ENCODE data around the gene BTBD17.
"Not testable (repeated sequence)": the region's sequence is repeated elsewhere in the genome, so short reads cannot be mapped to it uniquely, and the experiment has no call there.

The BTBD17 gene, protein sequence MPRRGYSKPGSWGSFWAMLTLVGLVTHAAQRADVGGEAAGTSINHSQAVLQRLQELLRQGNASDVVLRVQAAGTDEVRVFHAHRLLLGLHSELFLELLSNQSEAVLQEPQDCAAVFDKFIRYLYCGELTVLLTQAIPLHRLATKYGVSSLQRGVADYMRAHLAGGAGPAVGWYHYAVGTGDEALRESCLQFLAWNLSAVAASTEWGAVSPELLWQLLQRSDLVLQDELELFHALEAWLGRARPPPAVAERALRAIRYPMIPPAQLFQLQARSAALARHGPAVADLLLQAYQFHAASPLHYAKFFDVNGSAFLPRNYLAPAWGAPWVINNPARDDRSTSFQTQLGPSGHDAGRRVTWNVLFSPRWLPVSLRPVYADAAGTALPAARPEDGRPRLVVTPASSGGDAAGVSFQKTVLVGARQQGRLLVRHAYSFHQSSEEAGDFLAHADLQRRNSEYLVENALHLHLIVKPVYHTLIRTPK

GRCh38 chr17:74361230-74362068 is at the start of gene BTBD17:
BTBD17 (minus strand) TSS chr17:74361868; CDS start chr17:74361819, 49 bp downstream.
- peak; percentile 84 for DNase-seq (ENCODE audit: low read depth, low spot score)

DNA sequence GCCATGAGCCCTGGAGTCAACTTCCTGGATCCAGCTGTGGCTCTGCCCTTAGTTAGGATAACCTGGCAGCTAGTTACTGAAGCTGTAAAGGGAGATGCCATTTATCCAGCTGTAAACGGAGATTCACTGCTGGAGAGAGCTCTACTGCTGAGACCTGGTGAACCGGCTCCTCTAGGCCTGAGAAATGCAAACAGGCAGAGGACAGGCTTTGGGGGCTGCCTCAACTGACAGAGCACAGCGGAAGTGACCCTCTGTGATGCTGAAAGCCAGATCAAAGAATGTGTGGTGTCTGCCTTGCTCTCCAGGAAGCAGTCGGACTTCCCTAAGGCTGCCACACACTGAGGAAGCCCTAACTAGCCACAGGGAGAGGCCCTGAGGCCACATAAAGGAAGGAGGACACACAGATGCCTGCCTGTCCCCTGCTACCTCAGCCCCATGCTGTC is 48.4 kb upstream of the BTBD17 start:
- DNase-seq (ENCODE audit: low read depth, low spot score) = peak; percentile 90

GRCh38 chr17:74408815-74409214 is 47.1 kb upstream of the BTBD17 start:
- no peak for DNase-seq (ENCODE audit: low read depth, low spot score)

DNA sequence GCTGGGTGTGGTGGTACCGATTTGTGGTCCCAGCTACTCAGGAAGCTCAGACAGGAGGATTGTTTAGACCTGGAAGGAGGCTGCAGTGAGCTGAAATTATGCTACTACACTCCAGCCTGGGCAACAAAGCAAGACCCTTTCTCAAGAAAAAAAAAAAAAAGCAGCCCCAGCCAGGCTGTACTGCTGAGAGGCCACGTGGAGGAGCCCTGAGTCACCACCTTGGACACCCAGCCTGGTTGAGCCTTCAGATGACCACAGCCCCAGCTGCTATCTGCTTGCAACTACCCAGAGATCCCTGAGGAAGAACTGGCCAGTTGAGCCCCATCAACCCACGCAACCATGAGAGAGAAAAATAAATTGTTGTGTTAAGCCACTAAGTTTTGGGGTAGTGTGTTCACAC is 46.6 kb upstream of the BTBD17 start:
- DNase-seq (ENCODE audit: low read depth, low spot score) = peak; percentile 63

GRCh38 chr17:74407384-74407783 is 45.7 kb upstream of the BTBD17 start:
- DNase-seq (ENCODE audit: low read depth, low spot score) = no peak

DNA sequence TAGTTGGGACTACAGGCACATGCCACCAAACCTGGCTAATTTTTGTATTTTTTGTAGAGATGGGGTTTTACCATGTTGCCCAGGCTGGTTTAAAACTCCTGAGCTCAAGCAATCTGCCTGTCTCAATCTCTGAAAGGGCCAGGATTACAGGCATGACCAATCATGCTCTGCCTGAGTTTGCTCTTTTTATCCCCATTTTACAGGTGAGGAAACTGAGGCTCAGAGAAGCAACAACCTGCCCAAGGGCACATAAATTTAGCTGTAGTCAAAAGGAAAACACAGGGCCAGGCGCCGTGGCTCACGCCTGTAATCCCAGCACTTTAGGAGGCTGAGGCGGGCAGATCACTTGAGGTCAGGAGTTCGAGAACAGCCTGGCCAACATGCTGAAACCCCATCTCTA is 43.6 kb upstream of the BTBD17 start:
- DNase-seq (ENCODE audit: low read depth, low spot score) = not testable (repeated sequence)

- no peak for DNase-seq (ENCODE audit: low read depth, low spot score)
Measured at GRCh38 chr17:74404789-74405188, 43.1 kb upstream of the BTBD17 start.

- DNase-seq (ENCODE audit: low read depth, low spot score) = peak; percentile 91
Measured at GRCh38 chr17:74404218-74404617, 42.5 kb upstream of the BTBD17 start.

DNA sequence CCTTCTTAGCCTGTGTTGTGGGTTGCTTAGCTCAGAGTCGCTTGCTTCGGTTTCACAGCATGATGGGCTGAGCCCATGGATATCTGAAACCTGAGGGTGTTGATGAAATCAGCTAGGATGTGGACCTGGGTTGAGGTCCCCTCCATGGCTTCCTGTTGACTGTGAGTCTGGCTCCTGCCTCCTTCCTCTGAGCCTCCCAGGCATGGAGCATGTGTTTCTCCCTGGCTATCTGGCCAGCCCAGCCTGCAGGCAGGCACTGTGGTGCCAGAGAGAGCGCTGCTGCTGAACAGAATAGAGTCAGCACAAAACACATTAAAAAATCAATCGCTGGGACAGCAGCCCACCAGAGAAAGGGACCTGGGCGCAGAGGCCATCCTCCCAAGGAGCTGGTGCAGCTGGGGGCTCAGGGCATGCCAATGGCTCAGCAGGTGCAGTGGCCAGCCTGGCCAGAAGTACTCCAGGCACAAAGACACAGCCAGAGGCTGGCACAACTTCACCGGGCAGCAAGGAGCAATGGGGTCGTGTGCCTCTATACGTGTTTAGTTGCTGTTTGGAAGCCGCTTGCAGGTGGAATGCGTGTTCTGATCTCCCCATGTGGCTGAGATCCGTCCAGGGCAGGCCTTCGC is 42.0 kb upstream of the BTBD17 start:
- DNase-seq (ENCODE audit: low read depth, low spot score) = peak; percentile 35

GRCh38 chr17:74402048-74402447 is 40.4 kb upstream of the BTBD17 start:
- DNase-seq (ENCODE audit: low read depth, low spot score) = no peak

GRCh38 chr17:74396567-74396966 is 34.9 kb upstream of the BTBD17 start:
- no peak for DNase-seq (ENCODE audit: low read depth, low spot score)

GRCh38 chr17:74394977-74395376 is 33.3 kb upstream of the BTBD17 start:
- DNase-seq (ENCODE audit: low read depth, low spot score) = peak; percentile 51

DNA sequence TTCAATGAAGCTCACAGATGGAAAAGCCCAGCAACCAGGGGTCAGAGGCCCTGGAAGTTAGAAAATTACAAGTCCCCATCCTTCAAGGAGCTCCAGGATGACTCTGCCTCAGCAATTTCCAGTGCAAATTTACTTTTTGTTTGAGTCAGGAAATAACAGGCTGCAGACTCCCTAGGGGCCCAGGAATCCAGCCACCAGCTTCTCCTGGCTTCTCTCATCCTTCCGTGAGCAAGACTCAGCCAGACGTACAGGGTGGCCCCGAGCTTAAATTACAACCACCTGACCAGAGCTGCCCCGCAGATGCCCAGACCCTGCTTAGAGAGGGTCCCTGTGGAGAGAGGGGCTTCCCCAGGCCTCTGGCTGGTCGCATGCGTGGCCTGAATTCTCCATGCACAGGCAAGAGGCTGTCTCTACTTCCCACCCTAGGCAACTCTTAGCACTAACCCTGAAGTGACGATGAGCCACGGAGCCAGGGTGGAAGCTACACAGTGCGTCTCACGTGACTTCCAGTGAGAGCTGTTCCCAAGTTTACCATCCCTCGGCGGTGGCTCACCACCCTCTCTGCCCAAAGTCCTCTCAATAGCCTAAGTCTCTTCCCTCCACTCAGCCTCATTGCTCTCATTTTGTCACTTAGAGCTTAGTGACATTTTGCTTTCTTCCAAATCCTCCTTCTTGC is 32.7 kb upstream of the BTBD17 start:
- DNase-seq (ENCODE audit: low read depth, low spot score) = no peak

DNA sequence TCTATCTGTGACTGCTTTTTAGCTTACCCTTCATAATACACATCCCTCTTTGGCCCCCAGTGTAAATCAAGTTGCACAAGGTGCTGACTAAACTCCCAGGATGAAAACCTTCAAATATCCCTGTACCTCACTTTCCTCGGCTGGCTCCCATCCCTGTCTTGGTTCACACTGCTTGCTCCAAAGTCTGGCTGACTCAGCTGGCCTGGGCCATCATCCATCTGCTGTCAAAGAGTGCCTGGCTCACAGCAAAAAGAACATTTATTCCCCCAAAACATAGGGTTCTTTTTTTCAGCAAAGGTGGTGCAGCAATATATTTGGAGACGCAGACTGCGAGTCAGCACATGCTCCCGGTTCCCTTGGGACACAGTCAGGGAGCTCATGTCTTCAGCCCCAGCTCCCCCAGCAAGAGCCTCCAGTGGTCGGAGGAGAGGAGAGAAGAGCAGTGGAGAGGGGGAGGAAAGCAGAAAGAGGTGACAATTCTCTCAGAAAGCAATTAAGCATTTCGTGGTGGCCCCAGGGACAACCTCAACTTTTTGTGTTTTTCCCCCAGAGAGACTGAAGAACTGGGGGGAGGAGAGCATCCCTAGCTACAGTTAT is 31.8 kb upstream of the BTBD17 start:
- DNase-seq (ENCODE audit: low read depth, low spot score) = no peak

- no peak for DNase-seq (ENCODE audit: low read depth, low spot score)
Measured at GRCh38 chr17:74392848-74393247, 31.2 kb upstream of the BTBD17 start.

GRCh38 chr17:74391771-74392170 is 30.1 kb upstream of the BTBD17 start:
- no peak for DNase-seq (ENCODE audit: low read depth, low spot score)

DNA sequence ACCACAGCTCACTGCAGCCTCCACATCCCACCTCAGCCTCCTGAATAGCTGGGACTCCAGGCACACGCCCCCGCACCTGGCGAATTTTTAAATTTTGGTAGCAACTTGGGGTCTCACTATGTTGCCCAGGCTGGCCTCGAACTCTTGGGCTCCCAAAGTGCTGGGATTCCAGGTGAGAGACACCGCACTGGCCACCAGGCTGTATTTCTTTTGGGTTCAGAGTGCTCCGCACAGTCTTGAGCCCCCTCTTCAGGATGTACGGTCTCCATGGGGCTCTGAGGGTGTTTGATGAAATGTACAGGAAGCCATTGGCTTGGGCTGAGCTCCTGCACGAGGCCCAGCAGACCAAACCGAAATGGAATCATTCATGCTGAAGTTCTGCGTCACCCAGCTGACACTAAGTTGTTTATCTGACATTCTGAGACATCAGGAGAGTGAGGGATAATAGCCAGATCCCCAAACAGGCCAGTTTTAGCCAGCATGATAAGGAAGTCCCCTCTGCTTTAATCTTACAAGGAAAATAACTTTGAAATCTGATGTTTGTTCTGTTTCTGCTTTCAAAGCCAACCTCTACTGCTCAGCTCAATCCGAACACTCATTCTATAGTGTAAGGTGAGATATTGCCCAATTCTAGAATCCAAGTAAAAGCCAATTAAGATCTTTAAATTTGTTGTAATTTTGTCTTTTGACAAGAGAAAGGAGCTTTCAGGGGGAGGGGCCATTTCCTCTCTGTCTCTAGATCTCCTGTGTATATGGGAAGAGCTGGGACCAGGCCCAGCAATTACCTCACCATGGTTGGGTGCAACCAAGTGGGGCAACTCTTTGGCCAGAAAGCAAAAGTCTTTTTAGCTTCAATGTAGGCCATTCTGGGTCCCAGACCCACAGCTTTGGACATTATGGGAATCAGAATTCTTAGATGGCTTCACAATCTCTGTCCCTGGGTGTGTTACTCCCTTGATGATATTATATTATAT is 29.3 kb upstream of the BTBD17 start:
- peak; percentile 68 for DNase-seq (ENCODE audit: low read depth, low spot score)

GRCh38 chr17:74389937-74390679 is 28.4 kb upstream of the BTBD17 start:
- no peak for DNase-seq (ENCODE audit: low read depth, low spot score)

GRCh38 chr17:74389084-74389753 is 27.6 kb upstream of the BTBD17 start:
- DNase-seq (ENCODE audit: low read depth, low spot score) = peak; percentile 33

All from ELF-1 (cell line).